ENCODE measurements around the gene OSR1. TPM values are rescaled to one million over a fixed set of nuclear protein-coding genes. Genes with fewer than 3 reads are reported as not detected.

The OSR1 gene
- total and polyA plus RNA-seq, 2 of the 4 experiments (the other 2 are of a cell fraction) = 12.4 to 48.0 TPM

DNA sequence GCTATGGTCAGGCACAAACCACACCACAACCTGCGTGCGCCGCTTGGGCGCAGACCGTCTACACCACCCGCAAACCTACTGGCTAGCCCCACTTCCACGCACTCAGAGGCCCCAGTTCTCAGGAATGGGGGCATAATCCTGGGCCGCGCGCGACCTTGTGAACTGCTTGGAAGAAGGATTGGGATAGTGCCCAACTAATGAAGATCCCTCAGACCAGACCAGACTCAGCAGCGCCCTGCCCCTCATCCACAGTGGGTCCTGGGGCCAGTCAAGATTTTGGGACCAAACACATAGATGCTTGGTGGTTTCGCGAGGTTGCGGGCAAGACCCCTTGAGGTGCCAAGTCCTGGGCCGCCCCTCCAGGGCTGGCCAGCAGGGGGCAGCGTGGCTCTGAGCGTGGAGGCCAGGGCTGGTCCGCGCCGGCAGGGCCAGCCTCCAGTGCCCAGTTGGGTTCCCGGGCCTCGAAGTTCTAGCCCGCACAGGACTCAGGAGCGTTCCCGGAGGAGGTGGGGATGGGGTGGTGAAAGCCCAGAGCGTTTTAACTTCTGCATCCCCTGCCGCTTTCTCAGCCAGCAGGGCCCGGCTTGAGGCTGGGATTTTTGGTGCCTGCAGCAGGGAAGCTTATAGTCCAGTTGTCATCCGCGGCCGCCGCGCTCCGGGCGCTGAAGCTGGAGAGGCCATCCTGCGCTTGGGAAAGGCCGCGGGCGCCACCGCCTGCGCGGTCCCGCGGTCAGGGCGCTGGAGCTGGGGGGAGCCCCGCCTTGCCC lies 8.3 kb downstream of the OSR1 start:
- H4K20me1 ChIP-seq (ENCODE audit: insufficient read depth, low read length) = peaks cover 23% of the 10 kb centered on the region
- H2AK9ac ChIP-seq (replicated peaks; ENCODE audit: low read depth, low read length, poor library complexity) = peak overlapping the region; percentile 4
- dilution Hi-C loops (cut with HindIII; ENCODE audit: low sequenced_read_pairs, unreplicated experiment) = no loop called here
- no peak overlapping the region for H4K91ac ChIP-seq (ENCODE audit: insufficient read depth, low read depth, low read length)
- peaks cover 19% of the 10 kb centered on the region for H3K9me1 ChIP-seq (ENCODE audit: insufficient read depth, low read length)
- no peak overlapping the region for H3K14ac ChIP-seq (replicated peaks; ENCODE audit: low read depth, low read length)
- H3K36me3 ChIP-seq (ENCODE audit: control insufficient read depth, insufficient read depth, low read length) = peaks cover 46% of the 10 kb centered on the region
- 0 out of 4 replicates have a peak overlapping the region, but pooled peaks of 1 of the 2 experiments have one; percentile 4 for H4K8ac ChIP-seq (ENCODE audit: low read depth in 2 of 2, low read length in 2 of 2)
- no peak overlapping the region for H2BK5ac ChIP-seq (ENCODE audit: low read depth, low read length, poor library complexity, severe bottlenecking)
- H4K5ac ChIP-seq (ENCODE audit: low read depth, low read length) = no peak overlapping the region
- H2AK5ac ChIP-seq (ENCODE audit: low read depth, low read length) = no peak overlapping the region
- no peak overlapping the region for H3K4me2 ChIP-seq (ENCODE audit: low read depth, low read length)
- peaks cover 8% of the 10 kb centered on the region for H3K4me1 ChIP-seq (ENCODE audit: control insufficient read depth, insufficient read depth, low read length)
- no peak for ATAC-seq (ENCODE audit: low read depth)
- WGBS, 2 experiments (ENCODE audit: extremely low coverage in 2 of 2, insufficient read length in 1 of 2) = 81% methylated on average over 14 of the region's 47 CpGs; no CpG with 5 or more reads in 1 of the 2 experiments
- intact Hi-C loops (cut with micrococcal nuclease) = loop anchor here (5.0 kb wide), 1 partner anchor 113 kb away; no protein-coding TSS in a partner anchor
- H3K56ac ChIP-seq (ENCODE audit: extremely low read depth, insufficient read depth, low read length) = no peak overlapping the region
- no peak overlapping the region for H2BK120ac ChIP-seq (ENCODE audit: low read depth, low read length)
- no peaks in the 10 kb centered on the region for H3K27me3 ChIP-seq (ENCODE audit: control insufficient read depth, insufficient read depth, low read length)
- TF ChIP-seq CEBPB (IDR thresholded peaks at IDR 0.05; ENCODE audit: low read depth, low read length) (no peak), MAZ (IDR thresholded peaks at IDR 0.05; ENCODE audit: borderline replicate concordance, low read depth, low read length) (no peak), POLR2A (IDR thresholded peaks at IDR 0.05; ENCODE audit: low read depth, low read length) (no peak), CTCF (conservative IDR thresholded peaks at IDR 0.05; ENCODE audit: low read depth, low read length) (peak; percentile 37), RAD21 (IDR thresholded peaks at IDR 0.05; ENCODE audit: low read length) (peak; percentile 37), SMC3 (IDR thresholded peaks at IDR 0.05; ENCODE audit: low read depth, low read length) (peak; percentile 6; the same call in 1 of the 2 replicates)
- no peak for DNase-seq
- no peak overlapping the region for H3K18ac ChIP-seq (ENCODE audit: low read depth, low read length)
- no peak overlapping the region for H3K23ac ChIP-seq (ENCODE audit: low read depth, low read length)
- in situ Hi-C loops (cut with MboI; ENCODE audit: low sequenced_read_pairs) = loop anchor here (10.0 kb wide), 1 partner anchor 225 kb away; no protein-coding TSS in a partner anchor
- H3K4ac ChIP-seq (ENCODE audit: low read depth, low read length) = no peak overlapping the region
- no TSS peak for BruUV-seq (replicated peaks)
- H3K79me1 ChIP-seq (ENCODE audit: low read depth in 1 of 2, low read length in 2 of 2) = peaks cover 34 to 59% of the 10 kb centered on the region in 2 experiments
- H3K4me3 ChIP-seq (ENCODE audit: insufficient read depth, low read depth, low read length) = no peak overlapping the region
- CTCF ChIA-PET = no interaction called here
- H2AFZ ChIP-seq (replicated peaks; ENCODE audit: low read length, poor library complexity) = peak overlapping the region; percentile 15
- no peak overlapping the region for H2BK20ac ChIP-seq (ENCODE audit: low read depth, low read length)
- H2BK15ac ChIP-seq (ENCODE audit: low read depth, low read length) = no peak overlapping the region
- H3K9me3 ChIP-seq (ENCODE audit: control insufficient read depth, insufficient read depth, low read length) = no peaks in the 10 kb centered on the region
- H3K9ac ChIP-seq (ENCODE audit: low read depth, low read length) = no peak overlapping the region
- no peak overlapping the region for H3K27ac ChIP-seq (ENCODE audit: insufficient read depth, low read length)
- POLR2A ChIA-PET (ENCODE audit: unreplicated experiment) = interaction anchor here (0.6 kb wide), 1 partner anchor 933 kb away, joined by 7 read pairs; no protein-coding TSS in a partner anchor

Data from IMR-90 (cell line).